H1 (cell line): ENCODE results near the gene RNF208. TPM values are rescaled to one million over a fixed set of nuclear protein-coding genes. Genes with fewer than 3 reads are reported as not detected.

Experiments
- JUN ChIP-seq: IDR thresholded peaks from 2 replicates; pipeline ENCODE4 v1.6.1; 2011; ENCODE audit warnings: low read depth, mild to moderate bottlenecking, improper control_type of control experiment, low read length
- polyA plus RNA-seq, 7 experiments: library from polyadenylated mRNA; depleted of rRNA in 3 of 7; stranded (reverse) in 5 of 7; unstranded in 2 of 7; fragments of >200 nt in 5 of 7; fragments of 200-250 nt in 2 of 7; gene quantifications; 1 replicate in 5 of 7; 2 replicates in 1 of 7; 4 replicates in 1 of 7; pipeline versions ENCODE4 v1.2.1 to v1.2.3, GENCODE V29; 2011 to 2013; ENCODE audit warnings: missing spikeins in 2 of 7, mixed read lengths in 2 of 7
- total RNA-seq: library from RNA; stranded (reverse); fragmentation: NEBNext Ultra II Directional; extraction: Animal tissue kit (Norgen Biotek cat#: 25700); gene quantifications from 2 replicates; pipeline ENCODE4 v1.2.1, GENCODE V29; 2021

The RNF208 gene
- total and polyA plus RNA-seq, 2 of the 8 experiments (the other 6 are each of a cell fraction or from before 2014, with no cell fraction given): 2.7 to 7.7 TPM

DNA sequence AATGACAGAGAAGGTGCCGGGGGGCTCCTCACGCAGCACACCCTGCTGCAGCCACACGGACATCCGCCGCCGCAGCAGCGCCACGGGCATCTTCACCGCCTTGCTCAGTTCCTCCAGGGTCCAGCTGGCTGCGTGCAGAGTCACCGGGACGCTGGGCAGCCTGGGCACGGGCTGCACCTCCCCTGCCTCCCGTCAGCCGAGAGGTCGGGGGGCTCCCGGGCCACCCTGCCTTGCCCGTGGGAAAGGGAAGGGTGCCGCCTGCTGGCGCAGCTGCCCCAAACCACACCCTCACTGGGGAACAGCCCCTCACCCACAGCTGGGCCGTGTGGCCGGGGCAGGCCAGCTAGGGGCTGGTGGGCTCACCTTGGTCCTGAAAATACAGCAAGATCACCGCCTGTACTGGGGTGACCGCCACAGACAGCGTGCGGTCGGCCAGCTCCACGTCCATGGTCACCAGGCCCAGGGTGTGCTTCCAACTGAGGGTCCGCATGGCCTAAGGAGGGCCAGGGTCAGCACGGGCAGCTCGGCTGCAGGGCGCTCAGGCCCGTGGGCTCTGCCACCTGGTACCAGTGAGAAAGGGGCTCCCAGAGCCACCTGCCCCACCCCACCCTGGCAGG is 46.6 kb downstream of the RNF208 start (continued):
- TF ChIP-seq JUN: no peak
- TF ChIP-seq, all 59 proteins: peak for 4
